Fibroblast of peridontal ligament (primary cell): ENCODE results near the gene CRYBA1.
"Not testable (repeated sequence)": the region's sequence is repeated elsewhere in the genome, so short reads cannot be mapped to it uniquely, and the experiment has no call there.

Source experiments
- DNase-seq: peaks from one replicate; pipeline ENCODE4 v3.0.0-alpha.2; 2010; ENCODE audit errors: extremely low read depth

The CRYBA1 gene

GRCh38 chr17:29237476-29238132, 9.1 kb upstream of the CRYBA1 start:
- DNase-seq = peak; percentile 88

DNA sequence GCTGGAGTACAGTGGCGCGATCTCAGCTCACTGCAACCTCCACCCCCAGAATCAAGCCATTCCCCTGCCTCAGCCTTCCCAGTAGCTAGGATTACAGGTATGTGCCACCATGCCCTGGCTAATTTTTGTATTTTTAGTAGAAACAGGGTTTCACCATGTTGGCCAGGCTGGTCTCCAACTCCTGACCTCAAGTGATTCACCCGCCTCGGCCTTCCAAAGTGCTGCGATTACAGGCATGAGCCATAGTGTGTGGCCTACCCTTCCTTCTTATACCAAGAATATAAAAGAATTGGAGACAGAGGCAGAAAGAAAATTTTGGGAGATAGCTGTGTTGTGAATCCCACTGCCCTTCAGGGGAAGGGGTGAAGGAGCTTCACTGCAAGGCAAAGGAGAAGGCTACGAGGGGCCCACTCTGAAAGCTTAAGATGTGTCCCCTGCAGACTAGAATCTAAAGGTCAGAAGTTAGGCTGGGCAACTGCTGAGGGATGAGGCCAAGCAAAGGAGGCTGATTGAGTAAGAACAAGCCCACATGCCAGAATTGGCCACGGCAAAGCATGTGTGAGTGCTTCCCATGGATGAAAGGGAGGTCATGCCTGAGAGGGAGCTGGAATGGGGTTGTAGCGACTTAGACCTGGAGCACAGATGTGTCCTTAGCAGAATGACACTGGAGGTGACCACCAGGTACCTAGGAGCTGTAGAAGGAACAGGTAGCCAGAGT, 8.4 kb upstream of the CRYBA1 start:
- peak; percentile 78 for DNase-seq

- no peak for DNase-seq
Measured at GRCh38 chr17:29240477-29240876, 6.2 kb upstream of the CRYBA1 start.

DNA sequence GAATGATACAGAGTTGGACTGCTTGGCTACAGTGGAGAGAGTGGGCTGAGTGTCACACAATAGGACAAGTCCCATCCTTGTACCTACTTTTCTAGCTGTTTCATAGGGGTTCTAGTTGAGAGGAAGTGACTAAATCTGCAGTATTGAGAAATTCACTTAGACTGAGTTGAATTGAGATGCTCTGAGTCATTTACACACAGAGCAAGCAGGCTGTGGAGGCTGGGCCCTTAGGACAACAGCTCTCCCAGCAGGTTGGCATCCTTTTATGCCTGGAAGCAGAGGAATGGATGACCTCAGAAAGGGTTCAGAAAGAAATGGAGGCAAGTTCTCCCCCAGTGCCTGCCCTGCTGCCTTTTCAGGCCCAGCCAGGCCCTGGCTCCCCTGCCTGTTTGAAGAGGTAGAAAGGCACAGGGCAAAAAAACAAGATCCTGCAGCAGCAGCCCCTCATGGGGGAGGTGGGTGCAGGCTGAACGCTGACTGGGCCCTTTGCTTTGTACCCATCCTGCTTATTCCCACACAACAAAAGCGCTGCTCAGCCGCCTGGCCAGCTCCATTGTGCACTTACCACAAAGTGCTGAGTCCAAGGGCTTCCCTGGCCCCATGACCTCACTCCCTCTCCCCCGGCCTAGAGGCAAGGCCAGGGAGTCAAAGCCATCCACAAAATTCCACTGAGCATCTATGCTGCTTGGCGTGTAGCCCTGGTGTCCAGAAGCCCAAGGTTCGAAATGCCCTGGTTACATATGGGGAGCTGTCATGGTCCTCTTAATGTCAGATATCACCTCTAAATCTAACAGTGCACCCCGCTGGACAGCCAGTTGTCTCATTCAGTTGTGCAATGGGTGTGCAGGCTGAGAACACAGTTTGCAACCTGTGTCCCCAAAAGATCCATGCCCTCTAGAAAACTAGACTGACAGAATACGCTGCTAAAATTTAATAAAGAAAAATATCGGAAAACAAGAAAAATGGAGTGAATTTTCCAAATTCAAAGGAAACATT, 5.4 kb upstream of the CRYBA1 start:
- peak; percentile 96 for DNase-seq

- no peak for DNase-seq
Measured at GRCh38 chr17:29242051-29242450, 4.6 kb upstream of the CRYBA1 start.

- no peak for DNase-seq
Measured at GRCh38 chr17:29242790-29243189, 3.9 kb upstream of the CRYBA1 start.

DNA sequence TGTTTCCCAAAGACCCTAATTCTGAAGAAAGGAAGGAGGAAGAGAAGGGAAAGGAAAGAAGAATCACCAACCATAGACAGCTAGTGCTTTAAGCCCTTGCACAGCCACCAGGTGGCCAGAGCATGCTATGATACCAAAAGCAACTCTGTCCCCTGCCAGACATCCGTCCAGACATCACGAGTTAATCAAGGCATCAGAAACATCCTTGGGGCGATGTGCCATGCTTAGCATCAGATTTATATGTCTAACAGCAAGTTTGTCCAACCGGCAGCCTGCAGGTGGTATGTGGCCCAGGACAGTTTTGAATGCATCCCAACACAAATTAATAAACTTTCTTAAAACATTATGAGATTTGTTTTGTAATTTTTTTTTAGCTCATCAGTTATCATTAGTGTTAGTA, 2.9 kb upstream of the CRYBA1 start:
- DNase-seq = peak; percentile 46

- no peak for DNase-seq
Measured at GRCh38 chr17:29245401-29245800, 1.3 kb upstream of the CRYBA1 start.

- DNase-seq = no peak
Measured at GRCh38 chr17:29247219-29247618, 560 bp downstream of the CRYBA1 start.

DNA sequence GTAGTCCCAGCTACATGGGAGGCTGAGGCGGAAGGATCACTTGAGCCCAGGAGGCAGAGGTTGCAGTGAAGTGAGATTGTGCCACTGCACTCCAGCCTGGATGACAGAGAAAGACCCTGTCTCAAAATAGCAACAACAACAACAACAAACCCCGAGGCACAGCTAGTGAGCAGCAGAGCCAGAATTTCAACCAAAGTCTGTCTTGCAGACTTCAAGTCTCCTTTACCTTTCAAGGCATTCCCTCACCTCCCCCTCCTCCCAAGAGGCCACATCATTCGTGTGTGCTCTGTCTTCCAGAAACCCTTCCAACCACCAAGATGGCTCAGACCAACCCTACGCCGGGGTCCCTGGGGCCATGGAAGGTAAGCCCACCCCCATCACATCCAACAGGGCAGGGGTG, 2.2 kb downstream of the CRYBA1 start:
- no peak for DNase-seq

DNA sequence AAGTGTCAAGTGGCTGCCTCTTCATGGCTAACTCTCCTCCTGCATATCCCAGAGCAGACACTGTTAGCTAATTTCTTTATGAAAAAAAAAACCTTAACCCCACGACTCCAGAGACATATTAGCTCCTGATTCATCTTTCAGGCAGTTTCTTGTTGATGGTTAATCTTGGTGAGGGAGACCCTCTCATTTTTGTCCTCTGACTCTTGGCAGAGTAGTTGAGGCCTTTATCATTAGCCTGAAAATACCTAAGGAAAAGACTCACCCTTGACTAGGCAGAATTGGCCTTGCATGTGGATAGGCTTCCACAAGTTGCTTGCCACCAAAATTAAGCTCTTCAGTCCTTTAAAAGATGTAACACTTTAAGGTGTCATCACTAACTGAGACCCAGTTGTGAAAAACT, 4.0 kb downstream of the CRYBA1 start:
- peak; percentile 71 for DNase-seq

- no peak for DNase-seq
Measured at GRCh38 chr17:29251184-29251583, 4.5 kb downstream of the CRYBA1 start.

- peak; percentile 58 for DNase-seq
Measured at GRCh38 chr17:29252101-29252791, 5.6 kb downstream of the CRYBA1 start.

DNA sequence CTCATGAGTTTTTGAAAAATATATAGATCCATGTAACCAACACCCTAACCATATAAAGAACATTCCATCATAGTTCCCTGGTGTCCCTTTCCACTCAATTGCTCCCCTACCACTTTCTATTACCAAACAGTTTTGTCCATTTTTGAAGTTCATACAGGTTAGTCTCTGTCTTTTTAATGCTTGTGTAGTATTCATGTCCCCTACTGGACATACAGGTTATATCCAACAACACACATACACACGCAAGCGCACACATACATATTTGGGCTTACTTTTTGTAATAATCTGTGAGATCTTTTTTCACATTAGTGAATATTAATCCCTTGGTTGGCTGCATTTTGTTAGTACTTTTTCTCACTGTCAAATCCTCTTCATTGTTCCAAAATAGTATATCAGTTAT, 6.4 kb downstream of the CRYBA1 start:
- no peak for DNase-seq

DNA sequence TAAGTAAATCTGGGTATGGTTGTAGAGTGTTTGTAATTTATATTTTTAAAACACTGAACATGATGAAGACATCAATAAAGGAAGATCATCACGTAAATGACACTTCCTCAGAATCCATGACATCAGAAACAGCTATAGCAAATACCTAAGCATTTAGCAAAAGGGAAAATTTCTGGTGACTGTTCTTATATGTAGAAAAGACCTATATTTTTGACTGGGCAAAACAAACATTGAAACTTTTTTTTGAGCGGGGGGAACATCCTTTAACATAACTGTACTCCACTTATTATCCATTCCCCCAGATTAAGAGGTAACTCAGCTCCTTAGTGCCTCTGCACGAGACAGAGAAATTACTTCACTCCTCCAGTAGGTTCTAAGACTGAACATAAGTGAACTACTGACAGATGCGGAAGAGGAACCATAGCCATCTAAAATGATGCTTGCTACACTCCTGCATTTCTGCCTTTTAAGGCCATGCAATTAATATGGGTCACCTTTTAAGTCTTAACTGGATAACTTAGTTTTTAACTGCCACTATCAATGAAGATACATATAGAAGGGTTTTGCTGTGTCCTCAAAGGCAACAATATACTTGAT, 9.4 kb downstream of the CRYBA1 start:
- no peak for DNase-seq

DNA sequence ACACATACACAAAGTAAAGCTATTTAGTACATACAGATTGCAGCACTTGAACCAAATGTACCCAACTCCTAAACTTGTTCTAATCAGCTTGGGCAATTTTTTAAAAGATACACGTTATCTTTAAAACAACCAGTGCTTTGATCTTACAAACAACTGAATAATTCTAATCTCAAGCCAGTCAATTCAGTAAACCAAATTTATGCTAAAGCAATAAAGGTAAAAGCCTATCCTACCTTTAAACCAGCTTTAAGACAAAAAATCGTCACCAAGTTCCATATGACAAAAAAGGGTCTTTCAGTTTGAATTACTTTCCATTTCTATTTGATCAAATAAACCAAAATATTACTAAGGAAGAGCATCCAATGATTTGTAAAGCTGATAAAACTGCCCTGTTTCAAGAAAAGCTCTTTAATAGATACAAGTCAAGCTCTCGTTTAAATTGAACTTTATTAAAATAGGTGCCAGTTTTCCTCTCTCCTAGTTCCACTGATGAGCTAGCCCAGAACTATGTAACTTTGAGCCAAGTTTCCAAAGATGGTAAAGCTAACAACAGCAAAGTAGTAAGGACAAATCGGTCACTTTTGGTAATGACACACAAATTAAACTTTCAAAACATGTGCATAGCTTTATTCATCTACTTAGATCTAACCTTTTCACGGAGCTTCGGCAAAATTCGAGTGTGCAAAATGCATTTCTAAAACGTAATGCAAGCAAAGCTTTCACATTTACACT, 10.2 kb downstream of the CRYBA1 start:
- DNase-seq = peak; percentile 56

- DNase-seq = peak; percentile 77
Measured at GRCh38 chr17:29257756-29258155, 11.1 kb downstream of the CRYBA1 start.

- DNase-seq = no peak
Measured at GRCh38 chr17:29263916-29264315, 17.3 kb downstream of the CRYBA1 start.

- not testable (repeated sequence) for DNase-seq
Measured at GRCh38 chr17:29271980-29272379, 25.3 kb downstream of the CRYBA1 start.

DNA sequence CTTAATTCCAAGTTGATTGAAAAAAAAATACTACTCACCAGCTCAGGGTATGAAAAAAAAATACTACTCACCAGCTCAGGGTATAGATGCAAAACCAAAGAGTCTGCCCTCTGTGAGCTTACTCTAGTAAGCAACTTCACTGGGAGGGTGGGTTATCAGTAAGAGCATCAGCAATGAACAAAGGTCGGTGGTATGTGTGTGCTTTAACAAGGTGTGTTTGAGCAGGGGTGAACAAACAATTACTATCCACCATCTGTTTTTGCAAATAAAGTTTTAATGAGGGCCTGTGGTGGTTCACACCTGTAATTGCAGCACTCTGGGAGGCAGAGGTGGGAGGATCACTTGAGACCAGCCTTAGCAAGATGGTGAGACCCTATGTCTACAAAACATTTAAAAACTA, 27.3 kb downstream of the CRYBA1 start:
- DNase-seq = no peak

DNA sequence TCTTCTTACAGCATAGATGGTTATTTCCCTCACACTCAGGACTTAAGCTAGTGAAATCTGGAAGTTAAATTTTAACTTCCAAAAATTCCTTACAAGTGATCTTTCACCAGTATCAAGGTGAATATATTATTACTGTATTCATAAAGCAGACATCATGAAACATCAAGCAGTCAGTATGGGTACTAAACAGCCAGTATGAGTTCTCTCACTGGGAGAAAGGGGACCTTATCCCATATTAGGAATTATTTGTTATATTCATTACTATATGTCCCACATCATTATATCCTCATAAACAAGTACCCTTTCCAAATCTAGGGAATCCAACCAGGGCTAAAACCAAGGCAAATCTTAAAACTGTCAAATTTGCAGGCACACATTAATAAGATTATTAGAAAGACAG, 32.0 kb downstream of the CRYBA1 start:
- DNase-seq = no peak
